Spleen (tissue), 11 donors: Measurements from ENCODE around the gene CCDC38. TPM values are rescaled to one million over a fixed set of nuclear protein-coding genes. Genes with fewer than 3 reads are reported as not detected.

ENCODE experiments used
- DNase-seq: peaks from one replicate; pipeline ENCODE4 v3.0.0-alpha.2; 2020
- H3K27ac ChIP-seq, 8 donors: fragments of 200-600 bp; sonication (generic) in 7 of 8; 1 replicate in 4 of 8; 2 replicates in 4 of 8; pipeline versions ENCODE4 v1.5.0 to v1.8.0; 2016 to 2021; ENCODE audit warnings: inconsistent platforms in 4 of 8, mild to moderate bottlenecking in 4 of 8, moderate library complexity in 1 of 8
- H3K27me3 ChIP-seq, 7 donors: fragments of 200-600 bp; sonication (generic) in 6 of 7; replicated peaks in 1 of 7; 1 replicate in 4 of 7; 2 replicates in 3 of 7; pipeline versions ENCODE4 v1.5.0 to v1.8.0; 2016 to 2021; ENCODE audit warnings: inconsistent platforms in 3 of 7, mild to moderate bottlenecking in 1 of 7
- H3K36me3 ChIP-seq, 6 donors: fragments of 200-600 bp; sonication (generic) in 5 of 6; 1 replicate in 4 of 6; 2 replicates in 2 of 6; pipeline versions ENCODE4 v1.5.0 to v1.8.0; 2016 to 2021; ENCODE audit warnings: inconsistent platforms in 2 of 6
- H3K4me1 ChIP-seq, 6 donors: fragments of 200-600 bp; sonication (generic) in 5 of 6; 1 replicate in 3 of 6; 2 replicates in 3 of 6; pipeline versions ENCODE4 v1.5.0 to v1.8.0; 2016 to 2021; ENCODE audit warnings: inconsistent platforms in 3 of 6
- H3K4me3 ChIP-seq, 8 donors: fragments of 200-600 bp; sonication (generic) in 7 of 8; 1 replicate in 4 of 8; 2 replicates in 4 of 8; pipeline versions ENCODE4 v1.5.0 to v1.8.0; 2016 to 2021; ENCODE audit warnings: inconsistent platforms in 4 of 8, mild to moderate bottlenecking in 4 of 8, moderate library complexity in 2 of 8
- H3K9me3 ChIP-seq, 8 donors: fragments of 200-600 bp; sonication (generic) in 7 of 8; 1 replicate in 4 of 8; 2 replicates in 4 of 8; pipeline versions ENCODE4 v1.5.0 to v1.8.0; 2016 to 2021; ENCODE audit warnings: inconsistent platforms in 4 of 8
- CTCF ChIP-seq, 11 experiments: fragments of 200-600 bp in 7 of 11; fragments of 450-650 bp in 4 of 11; sonication (generic) in 4 of 11; IDR thresholded peaks in 8 of 11; conservative IDR thresholded peaks in 3 of 11; 1 replicate in 7 of 11; 2 replicates in 4 of 11; pipeline versions ENCODE4 v1.4.0 to v1.8.0; 2016 to 2021; ENCODE audit warnings: antibody characterized with exemption in 11 of 11, inconsistent platforms in 4 of 11, mild to moderate bottlenecking in 1 of 11
- POLR2A ChIP-seq, 3 donors: fragments of 450-650 bp; IDR thresholded peaks; one replicate each; pipeline ENCODE4 v1.5.1; 2017; ENCODE audit warnings: antibody characterized with exemption in 3 of 3, mild to moderate bottlenecking in 1 of 3
- POLR2AphosphoS5 ChIP-seq, 3 donors: sonication (generic); formaldehyde crosslinking; IDR thresholded peaks; one replicate each; pipeline ENCODE4 v1.5.1; 2017; ENCODE audit warnings: antibody characterized with exemption in 3 of 3
- WGBS, 5 donors: extraction: QIAGEN DNeasy Blood & Tissue Kit in 3 of 5; methylation state at CpG; one replicate each; pipeline versions ENCODE4 v1.1.5 to v1.1.7; 2013 to 2018; 5-methylcytosine and 5-hydroxymethylcytosine counted together
- intact Hi-C: fragments of 100-400 bp; cut with DNase I; formaldehyde crosslinking; loops from one replicate; pipeline ENCODE4 v1.15.0; 2023; ENCODE audit warnings: low total_unique reads
- polyA plus RNA-seq, 3 donors: library from polyadenylated mRNA; stranded (reverse); fragments of 200-250 nt; gene quantifications; one replicate each; pipeline ENCODE4 v1.2.1, GENCODE V29; 2013
- total RNA-seq, 7 donors: library from RNA; depleted of rRNA in 3 of 7; stranded (reverse); fragments of >200 nt in 3 of 7; fragmentation: NEBNext Ultra II Directional in 4 of 7; extraction: Animal tissue kit (Norgen Biotek cat#: 25700) in 4 of 7; gene quantifications; one replicate each; pipeline versions ENCODE4 v1.1.0 to v1.2.1, GENCODE V29; 2016 to 2021
- donor health status: healthy with polysubstance abuse.
- donor health status: DM: no; HTN: no; CAD: no; lungs with moderate emphysema.
- donor health status: DM: no; HTN: no; CAD: no.
- donor health status: Bipolar disorder and iron deficiency.
- donor health status: healthy.
- donor health status: DM: no; HTN: no; CAD: no.
- donor health status: DM: yes; HTN: yes; CAD: no.

CCDC38 gene
- total and polyA plus RNA-seq, 10 donors, result 0.34 to 2.1 (median 0.86) TPM; not detected in 1

- Histone ChIP-seq H3K4me3 (no peak overlapping the region), H3K4me1 (peaks cover 0 to 6% (median 0%) of the 10 kb centered on the region in 6 donors), H3K36me3 (no peaks in the 10 kb centered on the region), H3K9me3 (no peaks in the 10 kb centered on the region), H3K27me3 (peaks cover 0 to 8% (median 0%) of the 10 kb centered on the region in 7 donors), H3K27ac (no peak overlapping the region)
- 0 to 28% (median 0%) methylated on average over 1 of the region's 1 CpG for WGBS, 5 donors
- TF ChIP-seq POLR2AphosphoS5 (IDR thresholded peaks at IDR 0.05), result no peak
- TF ChIP-seq CTCF (IDR thresholded peaks at IDR 0.05 in 8 of 11, conservative IDR thresholded peaks at IDR 0.05 in 3 of 11), result no peak
- TF ChIP-seq POLR2A (IDR thresholded peaks at IDR 0.05), result no peak
- intact Hi-C loops, result no loop called here
- no peak for DNase-seq
Observed at GRCh38 chr12:95836630-95837239, 105.7 kb downstream of the CCDC38 start.

GRCh38 chr12:95836185-95836609, 106.2 kb downstream of the CCDC38 start:
- H3K27ac ChIP-seq, result no peak overlapping the region
- H3K36me3 ChIP-seq, result no peaks in the 10 kb centered on the region
- WGBS, 5 donors, result 51 to 60% (median 56%) methylated on average over 3 of the region's 3 CpGs
- peaks cover 0 to 6% (median 0%) of the 10 kb centered on the region in 6 donors for H3K4me1 ChIP-seq
- TF ChIP-seq CTCF (IDR thresholded peaks at IDR 0.05 in 8 of 11, conservative IDR thresholded peaks at IDR 0.05 in 3 of 11), result no peak
- no peak for TF ChIP-seq POLR2A (IDR thresholded peaks at IDR 0.05)
- no peak for TF ChIP-seq POLR2AphosphoS5 (IDR thresholded peaks at IDR 0.05)
- H3K9me3 ChIP-seq, result no peaks in the 10 kb centered on the region
- H3K27me3 ChIP-seq, result peaks cover 0 to 12% (median 0%) of the 10 kb centered on the region in 7 donors
- DNase-seq, result no peak
- H3K4me3 ChIP-seq, result no peak overlapping the region
- intact Hi-C loops, result no loop called here

GRCh38 chr12:95834572-95834971, 107.8 kb downstream of the CCDC38 start:
- Histone ChIP-seq H3K27me3 (peaks cover 0 to 18% (median 0%) of the 10 kb centered on the region in 7 donors), H3K4me1 (peaks cover 0 to 6% (median 0%) of the 10 kb centered on the region in 6 donors), H3K9me3 (no peaks in the 10 kb centered on the region), H3K4me3 (no peak overlapping the region), H3K36me3 (no peaks in the 10 kb centered on the region), H3K27ac (no peak overlapping the region)
- WGBS, 5 donors, result 94 to 97% (median 95%) methylated on average over 1 of the region's 1 CpG
- intact Hi-C loops, result no loop called here
- DNase-seq, result no peak
- TF ChIP-seq POLR2A (IDR thresholded peaks at IDR 0.05) (no peak), POLR2AphosphoS5 (IDR thresholded peaks at IDR 0.05) (no peak), CTCF (IDR thresholded peaks at IDR 0.05 in 8 of 11, conservative IDR thresholded peaks at IDR 0.05 in 3 of 11) (no peak)

- intact Hi-C loops, result no loop called here
- Histone ChIP-seq H3K36me3 (no peaks in the 10 kb centered on the region), H3K9me3 (no peaks in the 10 kb centered on the region), H3K4me1 (no peaks in the 10 kb centered on the region), H3K4me3 (no peak overlapping the region), H3K27ac (no peak overlapping the region), H3K27me3 (peaks cover 0 to 15% (median 0%) of the 10 kb centered on the region in 7 donors)
- TF ChIP-seq CTCF (IDR thresholded peaks at IDR 0.05 in 8 of 11, conservative IDR thresholded peaks at IDR 0.05 in 3 of 11) (no peak), POLR2AphosphoS5 (IDR thresholded peaks at IDR 0.05) (no peak), POLR2A (IDR thresholded peaks at IDR 0.05) (no peak)
- WGBS, 5 donors, result 72 to 83% (median 77%) methylated on average over 2 of the region's 2 CpGs
- DNase-seq, result no peak
Observed at GRCh38 chr12:95830335-95831089, 111.9 kb downstream of the CCDC38 start.
